Adrenal gland (tissue), 12 donors: Measurements from ENCODE around the gene RNF7. TPM values are rescaled to one million over a fixed set of nuclear protein-coding genes. Genes with fewer than 3 reads are reported as not detected.

Experiments used
- DNase-seq, 7 donors: peaks; one replicate each; pipeline ENCODE4 v3.0.0-alpha.2; 2019 to 2020
- H3K27ac ChIP-seq, 5 donors: fragments of 200-600 bp; sonication (generic) in 4 of 5; 1 replicate in 3 of 5; 2 replicates in 2 of 5; pipeline versions ENCODE4 v1.5.1 to v1.8.0; 2016 to 2020; ENCODE audit warnings: mild to moderate bottlenecking in 1 of 5
- H3K27me3 ChIP-seq: fragments of 200-600 bp; 2 replicates; pipeline ENCODE4 v1.8.0; 2021
- H3K36me3 ChIP-seq, 2 donors: fragments of 200-600 bp; replicated peaks in 1 of 2; 1 replicate in 1 of 2; 2 replicates in 1 of 2; pipeline versions ENCODE4 v1.5.1 to v1.8.0; 2018 to 2022
- H3K4me1 ChIP-seq, 2 donors: fragments of 200-600 bp; replicated peaks in 1 of 2; 1 replicate in 1 of 2; 2 replicates in 1 of 2; pipeline versions ENCODE4 v1.5.1 to v1.8.0; 2018 to 2021
- H3K4me3 ChIP-seq, 4 donors: fragments of 200-600 bp; sonication (generic) in 3 of 4; one replicate each; pipeline ENCODE4 v1.5.1; 2016 to 2018
- H3K9me3 ChIP-seq, 3 donors: fragments of 200-600 bp; sonication (generic) in 1 of 3; replicated peaks in 1 of 3; 1 replicate in 2 of 3; 2 replicates in 1 of 3; pipeline versions ENCODE4 v1.5.1 to v1.8.0; 2016 to 2021
- POLR2A ChIP-seq, 2 donors: fragments of 450-650 bp; IDR thresholded peaks; one replicate each; pipeline ENCODE4 v1.6.1; 2017; ENCODE audit warnings: antibody characterized with exemption in 2 of 2, mild to moderate bottlenecking in 2 of 2, moderate library complexity in 1 of 2
- WGBS, 4 donors: extraction: QIAGEN DNeasy Blood & Tissue Kit in 2 of 4; methylation state at CpG; one replicate each; pipeline versions ENCODE4 v1.1.5 to v1.1.7; 2013 to 2017; 5-methylcytosine and 5-hydroxymethylcytosine counted together
- intact Hi-C, 2 donors: fragments of 100-400 bp; cut with DNase I; formaldehyde crosslinking; loops; one replicate each; pipeline versions ENCODE4 v1.14.1 to v1.15.0; 2022 to 2023
- polyA plus RNA-seq, 3 donors: library from polyadenylated mRNA; stranded (reverse); fragments of 200-250 nt in 2 of 3; fragments of 350-450 nt in 1 of 3; fragmentation: Illumina TruSeq in 1 of 3; extraction: RNeasy Lipid Tissue Mini Kit (QIAGEN cat#74804) in 1 of 3; gene quantifications; one replicate each; pipeline ENCODE4 v1.2.3, GENCODE V29; 2013 to 2014
- total RNA-seq, 9 donors: library from RNA; depleted of rRNA in 4 of 9; stranded (reverse); fragments of >200 nt in 4 of 9; fragments of 120-200 nt in 1 of 9; fragmentation: NEBNext Ultra II Directional in 1 of 9; extraction: Animal tissue kit (Norgen Biotek cat#: 25700) in 1 of 9; gene quantifications; one replicate each; pipeline versions ENCODE4 v1.1.0 to v1.2.4, GENCODE V29; 2013 to 2023
- TF ChIP-seq, protein P1 (sequence below), 6 experiments: fragments of 450-650 bp in 4 of 6; fragments of 200-600 bp in 2 of 6; sonication (generic) in 1 of 6; IDR thresholded peaks; 1 replicate in 5 of 6; 2 replicates in 1 of 6; pipeline versions ENCODE4 v1.5.1 to v1.8.0; 2016 to 2021; ENCODE audit warnings: antibody characterized with exemption in 6 of 6, mild to moderate bottlenecking in 2 of 6, moderate library complexity in 1 of 6
- donor health status: healthy with polysubstance abuse.
- donor health status: Bipolar disorder and iron deficiency.
- donor health status: DM: yes; HTN: yes; CAD: no.
- donor health status: DM: no; HTN: no; CAD: no.
- donor health status: DM: no; HTN: no; CAD: no.
- donor health status: DM: yes; HTN: yes; CAD: no.

RNF7 gene
- total and polyA plus RNA-seq, 12 donors: 87.4 to 315 (median 129) TPM

DNA sequence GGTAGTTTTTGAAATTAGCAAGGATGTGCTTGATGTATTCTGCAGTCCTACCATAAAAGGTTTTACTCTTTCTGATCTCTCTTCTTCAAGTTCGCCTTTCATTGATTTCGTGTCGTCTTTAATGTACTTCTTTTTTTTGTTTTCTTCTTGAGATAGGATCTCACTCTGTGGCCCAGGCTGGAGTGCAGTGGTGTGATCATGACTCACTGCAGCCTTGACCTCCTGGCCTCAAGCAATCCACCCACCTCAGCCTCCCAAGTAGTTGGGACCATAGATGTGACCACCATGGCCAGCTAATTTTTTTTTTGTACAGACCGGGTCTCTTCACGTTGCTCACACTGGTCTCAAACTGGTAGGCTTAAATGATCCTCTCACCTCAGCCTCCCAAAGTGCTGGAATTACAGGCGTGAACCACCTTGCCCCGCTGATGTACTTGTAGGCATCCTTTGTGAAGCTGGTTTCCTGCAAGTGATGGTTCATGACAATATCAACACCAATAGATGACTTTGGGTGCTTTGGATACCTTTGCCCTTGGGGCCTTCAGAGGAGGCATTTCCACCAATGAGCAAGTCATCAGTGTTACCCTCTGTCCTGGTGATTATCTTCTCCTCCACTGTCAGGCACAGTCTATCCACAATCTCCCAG lies 28.9 kb upstream of the RNF7 start:
- no peaks in the 10 kb centered on the region for H3K9me3 ChIP-seq
- WGBS, 4 donors: 93 to 98% (median 96%) methylated on average over 5 to 7 of the region's 7 CpGs
- TF ChIP-seq POLR2A (IDR thresholded peaks at IDR 0.05): no peak
- TF ChIP-seq, protein P1, sequence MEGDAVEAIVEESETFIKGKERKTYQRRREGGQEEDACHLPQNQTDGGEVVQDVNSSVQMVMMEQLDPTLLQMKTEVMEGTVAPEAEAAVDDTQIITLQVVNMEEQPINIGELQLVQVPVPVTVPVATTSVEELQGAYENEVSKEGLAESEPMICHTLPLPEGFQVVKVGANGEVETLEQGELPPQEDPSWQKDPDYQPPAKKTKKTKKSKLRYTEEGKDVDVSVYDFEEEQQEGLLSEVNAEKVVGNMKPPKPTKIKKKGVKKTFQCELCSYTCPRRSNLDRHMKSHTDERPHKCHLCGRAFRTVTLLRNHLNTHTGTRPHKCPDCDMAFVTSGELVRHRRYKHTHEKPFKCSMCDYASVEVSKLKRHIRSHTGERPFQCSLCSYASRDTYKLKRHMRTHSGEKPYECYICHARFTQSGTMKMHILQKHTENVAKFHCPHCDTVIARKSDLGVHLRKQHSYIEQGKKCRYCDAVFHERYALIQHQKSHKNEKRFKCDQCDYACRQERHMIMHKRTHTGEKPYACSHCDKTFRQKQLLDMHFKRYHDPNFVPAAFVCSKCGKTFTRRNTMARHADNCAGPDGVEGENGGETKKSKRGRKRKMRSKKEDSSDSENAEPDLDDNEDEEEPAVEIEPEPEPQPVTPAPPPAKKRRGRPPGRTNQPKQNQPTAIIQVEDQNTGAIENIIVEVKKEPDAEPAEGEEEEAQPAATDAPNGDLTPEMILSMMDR (IDR thresholded peaks at IDR 0.05): no peak
- H3K27me3 ChIP-seq: no peaks in the 10 kb centered on the region
- DNase-seq: no peak
- no peak overlapping the region for H3K27ac ChIP-seq
- H3K4me3 ChIP-seq: no peak overlapping the region
- intact Hi-C loops: no loop called here
- no peaks in the 10 kb centered on the region for H3K36me3 ChIP-seq
- H3K4me1 ChIP-seq: peaks cover 8 to 11% of the 10 kb centered on the region in 2 donors

DNA sequence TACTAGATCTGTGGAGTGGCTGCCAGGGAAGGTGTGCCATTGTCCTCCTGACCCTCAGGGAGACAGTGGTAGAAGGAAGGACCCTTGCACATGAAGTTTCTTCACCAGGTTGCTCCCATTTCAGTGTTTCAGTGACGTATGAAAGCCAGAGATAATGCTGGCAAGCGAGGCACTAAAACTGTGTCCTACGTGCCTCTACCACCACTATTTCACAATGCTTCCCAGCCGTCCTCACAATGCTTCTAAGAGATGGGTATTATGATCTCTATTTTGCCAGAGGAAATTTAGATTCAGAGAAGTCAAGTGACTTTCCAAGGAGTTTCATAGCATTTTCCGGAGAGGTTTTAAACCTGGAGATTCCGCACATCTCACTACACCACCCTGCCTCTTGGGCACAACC lies 28.0 kb upstream of the RNF7 start:
- intact Hi-C loops: no loop called here
- Histone ChIP-seq H3K4me3 (no peak overlapping the region), H3K4me1 (peaks cover 8 to 11% of the 10 kb centered on the region in 2 donors), H3K27me3 (no peaks in the 10 kb centered on the region), H3K27ac (peak overlapping the region in 4 of 5 donors; percentile 54 to 85 (median 72)), H3K36me3 (no peaks in the 10 kb centered on the region), H3K9me3 (no peaks in the 10 kb centered on the region)
- no peak for DNase-seq
- WGBS, 4 donors: 90 to 94% (median 93%) methylated on average over 6 of the region's 6 CpGs
- no peak for TF ChIP-seq POLR2A (IDR thresholded peaks at IDR 0.05)
- TF ChIP-seq, protein P1 (IDR thresholded peaks at IDR 0.05): no peak

DNA sequence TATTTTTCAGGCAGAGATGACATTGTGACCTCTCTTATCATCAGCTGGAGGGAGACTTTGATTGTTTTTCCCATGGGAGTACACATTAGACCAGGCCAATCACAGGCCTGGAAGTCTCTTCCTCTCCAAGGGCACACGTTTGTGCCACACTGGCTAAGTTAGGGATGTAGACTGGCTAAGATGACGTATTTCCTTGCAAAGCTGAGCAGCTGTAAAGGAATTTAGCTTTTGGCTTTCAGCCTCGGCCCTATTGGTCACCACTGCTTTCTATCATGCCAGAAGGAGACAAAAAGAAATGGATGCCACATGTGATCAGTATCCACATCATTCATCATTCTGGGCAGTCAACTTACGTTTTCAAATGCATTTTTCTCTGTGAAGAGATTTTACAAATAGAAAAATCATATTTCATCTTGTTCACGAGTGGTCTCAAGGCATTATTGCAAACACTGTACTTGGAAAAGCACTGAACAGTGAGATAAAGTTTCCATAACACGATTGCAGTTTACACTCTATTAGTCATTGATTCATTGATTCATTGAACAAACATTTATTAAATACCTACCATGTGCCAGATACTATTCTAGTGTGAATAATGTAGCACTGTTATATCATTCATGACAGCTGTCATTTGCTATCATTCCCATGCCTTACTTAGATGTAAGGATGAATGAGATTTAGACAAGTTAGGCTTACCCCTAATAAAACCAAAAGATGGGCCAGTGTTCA lies 27.0 kb upstream of the RNF7 start:
- DNase-seq: peak; percentile 40 to 89 (median 80)

DNA sequence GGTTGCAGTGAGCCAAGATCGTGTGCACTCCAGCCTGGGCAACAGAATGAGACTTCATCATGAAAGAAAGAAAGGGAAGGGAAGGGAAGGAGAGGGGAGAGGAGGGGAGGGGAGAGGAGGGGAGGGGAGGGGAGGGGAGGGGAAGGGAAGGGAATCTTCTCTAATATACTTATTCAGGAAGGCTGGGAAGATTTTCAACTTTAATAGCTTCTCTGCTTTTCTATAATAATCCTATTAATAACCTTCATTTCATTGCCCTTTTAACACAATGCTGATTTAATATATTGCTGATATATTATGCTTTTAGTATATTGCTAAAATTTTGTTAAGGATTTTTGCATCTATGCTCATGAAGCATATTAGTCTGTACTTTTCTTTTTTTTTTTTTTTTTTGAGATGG lies 23.4 kb upstream of the RNF7 start:
- TF ChIP-seq, protein P1 (IDR thresholded peaks at IDR 0.05): no peak
- TF ChIP-seq POLR2A (IDR thresholded peaks at IDR 0.05): no peak
- Histone ChIP-seq H3K4me3 (no peak overlapping the region), H3K27me3 (no peaks in the 10 kb centered on the region), H3K4me1 (peaks cover 8 to 11% of the 10 kb centered on the region in 2 donors), H3K36me3 (no peaks in the 10 kb centered on the region), H3K27ac (no peak overlapping the region), H3K9me3 (no peaks in the 10 kb centered on the region)
- DNase-seq: no peak
- WGBS, 4 donors: 75 to 100% (median 92%) methylated on average over 1 of the region's 1 CpG
- intact Hi-C loops: no loop called here

More for the DNA sequence above, 27.0 kb upstream of the RNF7 start:
- no peak for TF ChIP-seq POLR2A (IDR thresholded peaks at IDR 0.05)
- TF ChIP-seq, protein P1 (IDR thresholded peaks at IDR 0.05): no peak
- intact Hi-C loops: no loop called here
- WGBS, 4 donors: 21 to 37% (median 27%) methylated on average over 6 of the region's 6 CpGs
- Histone ChIP-seq H3K4me3 (no peak overlapping the region), H3K27me3 (no peaks in the 10 kb centered on the region), H3K36me3 (no peaks in the 10 kb centered on the region), H3K4me1 (peaks cover 8 to 11% of the 10 kb centered on the region in 2 donors), H3K27ac (peak overlapping the region in 4 of 5 donors; percentile 54 to 85 (median 72)), H3K9me3 (no peaks in the 10 kb centered on the region)
